ENCODE data around the gene SBF1. TPM values are rescaled to one million over a fixed set of nuclear protein-coding genes. Genes with fewer than 3 reads are reported as not detected.

The SBF1 gene
- total and polyA plus RNA-seq, 2 of the 13 experiments (the other 11 are each of a cell fraction or from before 2014, with no cell fraction given): 31.7 to 40.9 TPM

DNA sequence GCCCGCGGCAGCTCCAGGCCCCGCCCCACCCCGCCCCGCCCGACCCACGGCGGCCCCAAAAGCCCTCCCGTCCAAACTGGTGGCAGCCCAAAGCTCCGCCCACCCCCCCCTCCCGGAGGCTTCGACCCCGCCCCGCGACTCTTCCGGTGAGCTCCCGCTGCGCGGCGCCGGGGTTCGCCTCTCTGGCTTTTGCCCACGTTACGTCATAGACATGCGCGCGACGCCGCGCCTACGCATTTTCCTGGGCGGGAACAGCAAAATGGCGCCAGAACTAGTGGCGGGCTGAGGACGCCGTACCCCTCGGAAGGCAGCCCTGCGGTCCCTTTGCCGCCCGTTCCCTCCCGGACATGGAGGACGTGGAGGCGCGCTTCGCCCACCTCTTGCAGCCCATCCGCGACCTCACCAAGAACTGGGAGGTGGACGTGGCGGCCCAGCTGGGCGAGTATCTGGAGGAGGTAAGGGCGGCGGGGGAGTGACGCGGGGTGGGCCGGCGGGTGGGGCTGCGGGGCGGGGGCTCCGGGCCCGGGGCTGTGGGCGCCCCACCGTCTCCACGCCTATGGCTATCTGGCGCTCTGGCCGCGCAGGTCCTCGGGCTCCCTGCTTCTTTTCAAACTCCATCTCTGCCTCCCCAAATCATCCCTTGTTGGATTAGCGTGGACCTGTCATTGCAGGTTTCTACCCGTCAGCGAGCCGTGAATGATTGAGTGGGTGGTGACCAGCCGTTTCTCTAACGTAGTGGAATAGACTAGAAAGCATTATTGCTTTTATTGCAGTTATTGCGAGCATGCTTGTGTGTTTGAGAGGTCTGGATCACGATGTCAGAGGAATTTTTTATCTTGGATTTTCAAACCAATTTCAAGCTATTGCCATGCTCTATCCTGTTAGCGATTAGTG, 33.4 kb upstream of the SBF1 start, which contains the start of gene NCAPH2 (continued):
- TF ChIP-seq TBP (CRISPR knock-in tag; IDR thresholded peaks at IDR 0.05) (no peak), ISX (CRISPR knock-in tag; conservative IDR thresholded peaks at IDR 0.05) (no peak), SOX13 (IDR thresholded peaks at IDR 0.05) (no peak), SOX13 (CRISPR knock-in tag; conservative IDR thresholded peaks at IDR 0.05 in 1 of 2, IDR thresholded peaks at IDR 0.05 in 1 of 2) (no peak), FOXP1 (IDR thresholded peaks at IDR 0.05) (no peak), FOXP1 (CRISPR knock-in tag; IDR thresholded peaks at IDR 0.05) (no peak), ATF1 (CRISPR knock-in tag; IDR thresholded peaks at IDR 0.05) (peak; percentile 96), MTF1 (CRISPR knock-in tag; IDR thresholded peaks at IDR 0.05) (no peak), MAF1 (CRISPR knock-in tag; IDR thresholded peaks at IDR 0.05; ENCODE audit: borderline replicate concordance) (no peak), SATB2 (CRISPR knock-in tag; IDR thresholded peaks at IDR 0.05) (no peak), ZKSCAN8 (CRISPR knock-in tag; IDR thresholded peaks at IDR 0.05; ENCODE audit: borderline replicate concordance) (0 out of 2 replicates have a peak, but pooled peaks have one; percentile 24), TGIF2 (CRISPR knock-in tag; IDR thresholded peaks at IDR 0.05) (0 out of 2 replicates have a peak, but pooled peaks have one; percentile 41), ZFX (CRISPR knock-in tag; IDR thresholded peaks at IDR 0.05; ENCODE audit: low read depth) (peak; percentile 66), ZNF737 (CRISPR knock-in tag; IDR thresholded peaks at IDR 0.05; ENCODE audit: borderline replicate concordance) (no peak), ZNF329 (CRISPR knock-in tag; IDR thresholded peaks at IDR 0.05; ENCODE audit: low read depth) (no peak), MED8 (CRISPR knock-in tag; IDR thresholded peaks at IDR 0.05; ENCODE audit: insufficient replicate concordance) (peak; percentile 60), ESRRA (CRISPR knock-in tag; IDR thresholded peaks at IDR 0.05; ENCODE audit: low read depth) (no peak), ZNF263 (CRISPR knock-in tag; IDR thresholded peaks at IDR 0.05) (no peak), NFRKB (IDR thresholded peaks at IDR 0.05) (no peak), KLF11 (CRISPR knock-in tag; IDR thresholded peaks at IDR 0.05) (0 out of 2 replicates have a peak, but pooled peaks have one; percentile 20), WIZ (CRISPR knock-in tag; IDR thresholded peaks at IDR 0.05) (no peak), HIVEP1 (CRISPR knock-in tag; IDR thresholded peaks at IDR 0.05) (peak; percentile 88), PHF21A (CRISPR knock-in tag; IDR thresholded peaks at IDR 0.05) (no peak)
- TF ChIP-seq, protein P1, sequence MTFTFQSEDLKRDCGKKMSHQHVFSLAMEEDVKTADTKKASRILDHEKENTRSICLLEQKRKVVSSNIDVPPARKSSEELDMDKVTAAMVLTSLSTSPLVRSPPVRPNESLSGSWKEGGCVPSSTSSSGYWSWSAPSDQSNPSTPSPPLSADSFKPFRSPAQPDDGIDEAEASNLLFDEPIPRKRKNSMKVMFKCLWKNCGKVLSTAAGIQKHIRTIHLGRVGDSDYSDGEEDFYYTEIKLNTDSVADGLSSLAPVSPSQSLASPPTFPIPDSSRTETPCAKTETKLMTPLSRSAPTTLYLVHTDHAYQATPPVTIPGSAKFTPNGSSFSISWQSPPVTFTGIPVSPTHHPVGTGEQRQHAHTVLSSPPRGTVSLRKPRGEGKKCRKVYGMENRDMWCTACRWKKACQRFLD (CRISPR knock-in tag; IDR thresholded peaks at IDR 0.05; ENCODE audit: borderline replicate concordance): no peak; the same call in 1 of the 2 replicates
- TF ChIP-seq, protein P2, sequence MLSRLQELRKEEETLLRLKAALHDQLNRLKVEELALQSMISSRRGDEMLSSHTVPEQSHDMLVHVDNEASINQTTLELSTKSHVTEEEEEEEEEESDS (CRISPR knock-in tag; IDR thresholded peaks at IDR 0.05; ENCODE audit: borderline replicate concordance): no peak
- TF ChIP-seq, protein P3, sequence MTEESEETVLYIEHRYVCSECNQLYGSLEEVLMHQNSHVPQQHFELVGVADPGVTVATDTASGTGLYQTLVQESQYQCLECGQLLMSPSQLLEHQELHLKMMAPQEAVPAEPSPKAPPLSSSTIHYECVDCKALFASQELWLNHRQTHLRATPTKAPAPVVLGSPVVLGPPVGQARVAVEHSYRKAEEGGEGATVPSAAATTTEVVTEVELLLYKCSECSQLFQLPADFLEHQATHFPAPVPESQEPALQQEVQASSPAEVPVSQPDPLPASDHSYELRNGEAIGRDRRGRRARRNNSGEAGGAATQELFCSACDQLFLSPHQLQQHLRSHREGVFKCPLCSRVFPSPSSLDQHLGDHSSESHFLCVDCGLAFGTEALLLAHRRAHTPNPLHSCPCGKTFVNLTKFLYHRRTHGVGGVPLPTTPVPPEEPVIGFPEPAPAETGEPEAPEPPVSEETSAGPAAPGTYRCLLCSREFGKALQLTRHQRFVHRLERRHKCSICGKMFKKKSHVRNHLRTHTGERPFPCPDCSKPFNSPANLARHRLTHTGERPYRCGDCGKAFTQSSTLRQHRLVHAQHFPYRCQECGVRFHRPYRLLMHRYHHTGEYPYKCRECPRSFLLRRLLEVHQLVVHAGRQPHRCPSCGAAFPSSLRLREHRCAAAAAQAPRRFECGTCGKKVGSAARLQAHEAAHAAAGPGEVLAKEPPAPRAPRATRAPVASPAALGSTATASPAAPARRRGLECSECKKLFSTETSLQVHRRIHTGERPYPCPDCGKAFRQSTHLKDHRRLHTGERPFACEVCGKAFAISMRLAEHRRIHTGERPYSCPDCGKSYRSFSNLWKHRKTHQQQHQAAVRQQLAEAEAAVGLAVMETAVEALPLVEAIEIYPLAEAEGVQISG (CRISPR knock-in tag; IDR thresholded peaks at IDR 0.05): peak; percentile 88
- TF ChIP-seq, protein P4, sequence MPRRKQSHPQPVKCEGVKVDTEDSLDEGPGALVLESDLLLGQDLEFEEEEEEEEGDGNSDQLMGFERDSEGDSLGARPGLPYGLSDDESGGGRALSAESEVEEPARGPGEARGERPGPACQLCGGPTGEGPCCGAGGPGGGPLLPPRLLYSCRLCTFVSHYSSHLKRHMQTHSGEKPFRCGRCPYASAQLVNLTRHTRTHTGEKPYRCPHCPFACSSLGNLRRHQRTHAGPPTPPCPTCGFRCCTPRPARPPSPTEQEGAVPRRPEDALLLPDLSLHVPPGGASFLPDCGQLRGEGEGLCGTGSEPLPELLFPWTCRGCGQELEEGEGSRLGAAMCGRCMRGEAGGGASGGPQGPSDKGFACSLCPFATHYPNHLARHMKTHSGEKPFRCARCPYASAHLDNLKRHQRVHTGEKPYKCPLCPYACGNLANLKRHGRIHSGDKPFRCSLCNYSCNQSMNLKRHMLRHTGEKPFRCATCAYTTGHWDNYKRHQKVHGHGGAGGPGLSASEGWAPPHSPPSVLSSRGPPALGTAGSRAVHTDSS (CRISPR knock-in tag; conservative IDR thresholded peaks at IDR 0.05): no peak

Measured in HepG2 (cell line).